ENCODE measurements around the gene DYSF. TPM values are rescaled to one million over a fixed set of nuclear protein-coding genes. Genes with fewer than 3 reads are reported as not detected.

DYSF gene
- total and polyA plus RNA-seq, 2 donors (not counting 3 experiments of a cell fraction or from before 2014, with no cell fraction given): 50.9 to 152 TPM

- DNase-seq (ENCODE audit: low read depth, low spot score): no peak
- POLR2A ChIA-PET: no interaction called here
- intact Hi-C loops (cut with micrococcal nuclease): loop anchor here (5.0 kb wide), 1 partner anchor 260 kb away; no protein-coding TSS in a partner anchor
Measured at GRCh38 chr2:71611781-71612527, 158.6 kb downstream of the DYSF start.

More at GRCh38 chr2:71611781-71612527, 158.6 kb downstream of the DYSF start:
- CTCF ChIA-PET: interaction anchor here (1.0 to 3.8 kb wide), 2 partner anchors 185 to 186 kb away, joined by 4 to 52 read pairs; no protein-coding TSS in a partner anchor
- peaks cover 25% of the 10 kb centered on the region for H3K4me1 ChIP-seq (ENCODE audit: control insufficient read depth, extremely low read depth, insufficient read depth, low read length)
- H3K9ac ChIP-seq (replicated peaks; ENCODE audit: extremely low read depth, insufficient read depth, low read length): no peak overlapping the region
- no peak overlapping the region for H3K27ac ChIP-seq (ENCODE audit: insufficient read depth, low read depth, low read length)
- no peak overlapping the region for H3K4me2 ChIP-seq (ENCODE audit: insufficient read depth, low read length)
- H2AFZ ChIP-seq (ENCODE audit: low read depth, low read length): no peak overlapping the region
- H4K20me1 ChIP-seq (replicated peaks; ENCODE audit: control insufficient read depth, extremely low read depth, insufficient read depth, low read length): no peaks in the 10 kb centered on the region
- H3K4me3 ChIP-seq (replicated peaks in 1 of 3; ENCODE audit: insufficient read depth in 1 of 3, low read depth in 1 of 3, low read length in 3 of 3): no peak overlapping the region
- H3K9me1 ChIP-seq (replicated peaks; ENCODE audit: control insufficient read depth, extremely low read depth, insufficient read depth, low read length): no peaks in the 10 kb centered on the region
- FAIRE-seq: no peak
- dilution Hi-C loops (cut with MboI; ENCODE audit: extremely low pct_ligation_motif_present, low sequenced_read_pairs): no loop called here
- TF ChIP-seq MAX (IDR thresholded peaks at IDR 0.05; ENCODE audit: insufficient read depth, insufficient read length) (no peak), FOS (IDR thresholded peaks at IDR 0.05; ENCODE audit: borderline replicate concordance, insufficient read depth, low read length) (no peak), POLR2A (IDR thresholded peaks at IDR 0.05; ENCODE audit: low read depth, low read length) (no peak), MYC (IDR thresholded peaks at IDR 0.05; ENCODE audit: low read depth, low read length) (no peak), EZH2 (IDR thresholded peaks at IDR 0.05; ENCODE audit: borderline replicate concordance, low read depth, low read length, severe bottlenecking) (no peak), GATA2 (IDR thresholded peaks at IDR 0.05; ENCODE audit: insufficient read depth, insufficient read length, low read depth, low read length) (no peak), POLR2AphosphoS5 (IDR thresholded peaks at IDR 0.05; ENCODE audit: insufficient read depth, low read depth, low read length) (no peak), JUN (IDR thresholded peaks at IDR 0.05; ENCODE audit: borderline replicate concordance, insufficient read depth, insufficient read length, low read depth) (no peak)
- TF ChIP-seq, protein P1, sequence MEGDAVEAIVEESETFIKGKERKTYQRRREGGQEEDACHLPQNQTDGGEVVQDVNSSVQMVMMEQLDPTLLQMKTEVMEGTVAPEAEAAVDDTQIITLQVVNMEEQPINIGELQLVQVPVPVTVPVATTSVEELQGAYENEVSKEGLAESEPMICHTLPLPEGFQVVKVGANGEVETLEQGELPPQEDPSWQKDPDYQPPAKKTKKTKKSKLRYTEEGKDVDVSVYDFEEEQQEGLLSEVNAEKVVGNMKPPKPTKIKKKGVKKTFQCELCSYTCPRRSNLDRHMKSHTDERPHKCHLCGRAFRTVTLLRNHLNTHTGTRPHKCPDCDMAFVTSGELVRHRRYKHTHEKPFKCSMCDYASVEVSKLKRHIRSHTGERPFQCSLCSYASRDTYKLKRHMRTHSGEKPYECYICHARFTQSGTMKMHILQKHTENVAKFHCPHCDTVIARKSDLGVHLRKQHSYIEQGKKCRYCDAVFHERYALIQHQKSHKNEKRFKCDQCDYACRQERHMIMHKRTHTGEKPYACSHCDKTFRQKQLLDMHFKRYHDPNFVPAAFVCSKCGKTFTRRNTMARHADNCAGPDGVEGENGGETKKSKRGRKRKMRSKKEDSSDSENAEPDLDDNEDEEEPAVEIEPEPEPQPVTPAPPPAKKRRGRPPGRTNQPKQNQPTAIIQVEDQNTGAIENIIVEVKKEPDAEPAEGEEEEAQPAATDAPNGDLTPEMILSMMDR (IDR thresholded peaks at IDR 0.05; ENCODE audit: extremely low read depth in 1 of 2, insufficient read depth in 1 of 2, low read depth in 1 of 2, low read length in 2 of 2): no peak
- peaks cover 0 to 20% of the 10 kb centered on the region in 2 experiments for H3K36me3 ChIP-seq (ENCODE audit: control insufficient read depth in 2 of 2, extremely low read depth in 1 of 2, insufficient read depth in 2 of 2, low read length in 2 of 2)
- no peaks in the 10 kb centered on the region for H3K27me3 ChIP-seq (ENCODE audit: control insufficient read depth in 2 of 2, insufficient read depth in 2 of 2, low read length in 2 of 2)
- no peaks in the 10 kb centered on the region for H3K9me3 ChIP-seq (replicated peaks; ENCODE audit: control insufficient read depth, insufficient read depth, low read length)
- BruUV-seq (replicated peaks): no TSS peak
- H3K79me2 ChIP-seq (ENCODE audit: control insufficient read depth, insufficient read depth, low read length): no peaks in the 10 kb centered on the region

All from endothelial cell of umbilical vein (primary cell).